ENCODE measurements around the gene FBLN7.
A peak's percentile ranks its signal among the peaks of the same experiment; 100 is the strongest.
"Not testable (repeated sequence)": the region's sequence is repeated elsewhere in the genome, so short reads cannot be mapped to it uniquely, and the experiment has no call there.

Gene FBLN7

GRCh38 chr2:112187805-112188596 is 49.8 kb downstream of the FBLN7 start:
- DNase-seq, result peak; percentile 90

GRCh38 chr2:112189001-112189556 is 50.9 kb downstream of the FBLN7 start:
- no peak for DNase-seq

- no peak for DNase-seq
These were observed 55.8 kb downstream of the FBLN7 start for GRCh38 chr2:112194028-112194427.

GRCh38 chr2:112194482-112194881 is 56.3 kb downstream of the FBLN7 start:
- DNase-seq, result no peak

- DNase-seq, result no peak
These were observed 57.1 kb downstream of the FBLN7 start for GRCh38 chr2:112195167-112195766.

- no peak for DNase-seq
These were observed 57.8 kb downstream of the FBLN7 start for GRCh38 chr2:112195950-112196349.

- no peak for DNase-seq
These were observed 59.7 kb downstream of the FBLN7 start for GRCh38 chr2:112197868-112198267.

GRCh38 chr2:112198780-112199179 is 60.6 kb downstream of the FBLN7 start:
- DNase-seq, result no peak

- DNase-seq, result no peak
These were observed 61.0 kb downstream of the FBLN7 start for GRCh38 chr2:112199188-112199587.

GRCh38 chr2:112201696-112202430 is 63.7 kb downstream of the FBLN7 start:
- no peak for DNase-seq

GRCh38 chr2:112204411-112204810 is 66.2 kb downstream of the FBLN7 start:
- no peak for DNase-seq

GRCh38 chr2:112207905-112208304 is 69.7 kb downstream of the FBLN7 start:
- not testable (repeated sequence) for DNase-seq

- DNase-seq, result no peak
These were observed 78.0 kb downstream of the FBLN7 start for GRCh38 chr2:112216167-112216566.

GRCh38 chr2:112217854-112218253 is 79.7 kb downstream of the FBLN7 start:
- no peak for DNase-seq

- DNase-seq, result no peak
These were observed 82.0 kb downstream of the FBLN7 start for GRCh38 chr2:112220186-112220585.

- DNase-seq, result no peak
These were observed 82.6 kb downstream of the FBLN7 start for GRCh38 chr2:112220831-112221230.

GRCh38 chr2:112229348-112229747 is 91.2 kb downstream of the FBLN7 start:
- DNase-seq, result no peak

- no peak for DNase-seq
These were observed 92.2 kb downstream of the FBLN7 start for GRCh38 chr2:112230371-112230770.
